Measurements from ENCODE around the gene CRIM1. TPM values are rescaled to one million over a fixed set of nuclear protein-coding genes. Genes with fewer than 3 reads are reported as not detected.

CRIM1 gene
- total and polyA plus RNA-seq, 10 donors: 7.1 to 213 (median 110) TPM

DNA sequence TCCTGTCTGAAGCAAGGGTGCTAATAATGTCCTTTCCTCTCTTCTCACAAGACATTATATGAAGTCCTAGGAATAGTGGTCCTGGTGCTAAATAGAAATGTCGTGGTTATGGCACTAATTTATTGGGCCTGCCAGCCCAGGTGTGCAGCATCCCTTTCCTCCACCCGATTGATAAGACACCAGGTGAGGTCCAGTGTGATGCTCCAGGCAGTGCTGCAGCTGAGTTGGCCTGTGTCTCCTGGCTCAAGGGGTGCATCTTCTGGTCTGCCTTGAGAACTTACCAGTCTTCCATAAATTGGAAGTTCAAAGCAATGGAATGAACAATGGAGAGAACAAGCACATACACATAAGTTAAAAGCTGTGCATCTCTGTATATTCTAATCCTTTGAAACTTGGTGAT lies 26.9 kb downstream of the CRIM1 start:
- Histone ChIP-seq H3K27ac (no peak overlapping the region), H3K36me3 (no peaks in the 10 kb centered on the region), H3K4me3 (no peak overlapping the region), H3K4me1 (peaks cover 5 to 35% (median 22%) of the 10 kb centered on the region in 6 donors), H3K27me3 (replicated peaks in 1 of 7) (no peaks in the 10 kb centered on the region), H3K9me3 (no peaks in the 10 kb centered on the region)
- intact Hi-C loops (cut with DNase I; ENCODE audit: low total_unique reads): no loop called here
- WGBS, 5 donors: 38 to 89% (median 50%) methylated on average over 2 of the region's 2 CpGs
- no peak for TF ChIP-seq POLR2A (IDR thresholded peaks at IDR 0.05)
- DNase-seq: no peak

DNA sequence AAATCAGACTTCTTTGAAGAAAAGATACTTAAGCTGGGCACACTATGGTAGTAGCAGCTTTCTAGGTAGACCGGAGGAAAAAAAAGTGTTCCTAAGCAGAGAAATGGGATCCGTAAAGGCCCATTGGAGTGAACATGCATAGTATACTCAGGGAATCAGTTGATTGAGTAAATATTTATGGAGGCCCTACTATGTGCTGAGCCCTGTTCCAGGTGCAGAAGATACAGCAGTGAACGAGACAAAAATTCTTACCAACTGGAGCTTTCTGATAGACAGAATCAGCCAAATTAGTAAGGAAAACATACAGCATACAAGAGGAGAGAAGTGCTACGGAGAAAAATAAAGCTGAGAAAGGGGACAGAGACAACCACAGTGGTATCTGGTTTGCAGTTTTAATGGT lies 28.1 kb downstream of the CRIM1 start:
- DNase-seq: no peak
- WGBS, 5 donors: 89 to 97% (median 93%) methylated on average over 4 of the region's 4 CpGs
- Histone ChIP-seq H3K4me3 (no peak overlapping the region), H3K27me3 (replicated peaks in 1 of 7) (no peaks in the 10 kb centered on the region), H3K9me3 (no peaks in the 10 kb centered on the region), H3K27ac (no peak overlapping the region), H3K36me3 (no peaks in the 10 kb centered on the region), H3K4me1 (peaks cover 7 to 47% (median 30%) of the 10 kb centered on the region in 6 donors)
- TF ChIP-seq POLR2A (IDR thresholded peaks at IDR 0.05) (no peak), POLR2AphosphoS5 (IDR thresholded peaks at IDR 0.05) (no peak)
- TF ChIP-seq, protein P1, sequence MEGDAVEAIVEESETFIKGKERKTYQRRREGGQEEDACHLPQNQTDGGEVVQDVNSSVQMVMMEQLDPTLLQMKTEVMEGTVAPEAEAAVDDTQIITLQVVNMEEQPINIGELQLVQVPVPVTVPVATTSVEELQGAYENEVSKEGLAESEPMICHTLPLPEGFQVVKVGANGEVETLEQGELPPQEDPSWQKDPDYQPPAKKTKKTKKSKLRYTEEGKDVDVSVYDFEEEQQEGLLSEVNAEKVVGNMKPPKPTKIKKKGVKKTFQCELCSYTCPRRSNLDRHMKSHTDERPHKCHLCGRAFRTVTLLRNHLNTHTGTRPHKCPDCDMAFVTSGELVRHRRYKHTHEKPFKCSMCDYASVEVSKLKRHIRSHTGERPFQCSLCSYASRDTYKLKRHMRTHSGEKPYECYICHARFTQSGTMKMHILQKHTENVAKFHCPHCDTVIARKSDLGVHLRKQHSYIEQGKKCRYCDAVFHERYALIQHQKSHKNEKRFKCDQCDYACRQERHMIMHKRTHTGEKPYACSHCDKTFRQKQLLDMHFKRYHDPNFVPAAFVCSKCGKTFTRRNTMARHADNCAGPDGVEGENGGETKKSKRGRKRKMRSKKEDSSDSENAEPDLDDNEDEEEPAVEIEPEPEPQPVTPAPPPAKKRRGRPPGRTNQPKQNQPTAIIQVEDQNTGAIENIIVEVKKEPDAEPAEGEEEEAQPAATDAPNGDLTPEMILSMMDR (IDR thresholded peaks at IDR 0.05 in 8 of 11, conservative IDR thresholded peaks at IDR 0.05 in 3 of 11): no peak
- intact Hi-C loops (cut with DNase I; ENCODE audit: low total_unique reads): no loop called here

DNA sequence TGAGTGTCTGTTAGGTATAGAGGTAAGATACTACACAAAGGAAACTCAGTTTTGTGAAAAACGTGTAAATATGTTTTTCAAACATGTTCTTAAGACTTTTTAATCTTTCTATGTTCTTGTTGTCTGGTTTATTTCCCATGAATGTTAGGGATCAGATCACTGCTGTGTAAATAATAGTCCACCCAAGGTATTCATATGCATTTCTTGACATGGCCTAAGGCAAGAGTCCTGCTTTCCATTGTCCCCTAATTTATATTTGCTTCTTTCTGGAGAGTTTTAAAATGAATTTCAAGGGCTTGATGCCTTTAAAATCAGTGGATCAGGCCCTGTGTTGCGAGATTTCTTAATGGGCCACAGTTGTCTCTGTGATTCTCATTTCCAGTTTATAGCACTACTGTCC lies 28.9 kb downstream of the CRIM1 start:
- no peak for DNase-seq
- H3K9me3 ChIP-seq: no peaks in the 10 kb centered on the region
- 80 to 88% (median 81%) methylated on average over 2 of the region's 2 CpGs for WGBS, 5 donors
- no peaks in the 10 kb centered on the region for H3K27me3 ChIP-seq (replicated peaks in 1 of 7)
- H3K4me1 ChIP-seq: peaks cover 7 to 55% (median 37%) of the 10 kb centered on the region in 6 donors
- H3K4me3 ChIP-seq: no peak overlapping the region
- no peaks in the 10 kb centered on the region for H3K36me3 ChIP-seq
- intact Hi-C loops (cut with DNase I; ENCODE audit: low total_unique reads): no loop called here
- H3K27ac ChIP-seq: no peak overlapping the region
- TF ChIP-seq POLR2AphosphoS5 (IDR thresholded peaks at IDR 0.05) (no peak), POLR2A (IDR thresholded peaks at IDR 0.05) (no peak)
- TF ChIP-seq, protein P1 (IDR thresholded peaks at IDR 0.05 in 8 of 11, conservative IDR thresholded peaks at IDR 0.05 in 3 of 11): no peak

DNA sequence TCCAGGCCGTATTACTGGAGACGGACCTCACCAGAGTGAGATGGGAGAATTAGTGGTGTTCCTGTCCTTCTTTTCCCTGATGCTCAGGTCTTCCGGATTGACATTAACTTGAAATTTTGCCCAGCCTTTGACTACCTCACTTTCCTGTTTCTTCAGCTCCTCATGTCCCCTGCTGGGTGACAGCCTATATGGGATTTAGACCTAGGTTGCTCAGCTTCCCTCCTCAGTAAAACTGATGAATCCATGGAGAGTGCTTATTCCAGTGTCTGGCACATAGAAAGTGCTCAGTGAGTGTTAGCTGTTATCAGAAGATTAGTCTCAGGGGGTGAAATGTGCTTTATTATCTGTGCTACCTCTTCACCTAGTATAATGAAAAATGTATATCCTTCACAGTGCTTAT lies 30.0 kb downstream of the CRIM1 start:
- Histone ChIP-seq H3K36me3 (no peaks in the 10 kb centered on the region), H3K4me1 (peaks cover 7 to 55% (median 32%) of the 10 kb centered on the region in 6 donors)
- 76 to 95% (median 84%) methylated on average over 3 of the region's 3 CpGs for WGBS, 5 donors

More for the DNA sequence above, 30.0 kb downstream of the CRIM1 start:
- Histone ChIP-seq H3K27ac (peak overlapping the region in 1 of 8 donors; percentile 1), H3K4me3 (no peak overlapping the region), H3K9me3 (no peaks in the 10 kb centered on the region), H3K27me3 (replicated peaks in 1 of 7) (no peaks in the 10 kb centered on the region)
- no peak for DNase-seq
- no peak for TF ChIP-seq POLR2AphosphoS5 (IDR thresholded peaks at IDR 0.05)
- no peak for TF ChIP-seq POLR2A (IDR thresholded peaks at IDR 0.05)
- TF ChIP-seq, protein P1 (IDR thresholded peaks at IDR 0.05 in 8 of 11, conservative IDR thresholded peaks at IDR 0.05 in 3 of 11): no peak
- intact Hi-C loops (cut with DNase I; ENCODE audit: low total_unique reads): no loop called here

All from spleen (tissue), 11 donors.